HG03196 (cell line): Measurements from ENCODE around the gene RNF167.

Source experiments
- ATAC-seq: cut with Tn5 transposase; IDR thresholded peaks from one replicate; pipeline ENCODE4 v1.9.1; 2021; ENCODE audit not compliant: unreplicated experiment

RNF167 gene

DNA sequence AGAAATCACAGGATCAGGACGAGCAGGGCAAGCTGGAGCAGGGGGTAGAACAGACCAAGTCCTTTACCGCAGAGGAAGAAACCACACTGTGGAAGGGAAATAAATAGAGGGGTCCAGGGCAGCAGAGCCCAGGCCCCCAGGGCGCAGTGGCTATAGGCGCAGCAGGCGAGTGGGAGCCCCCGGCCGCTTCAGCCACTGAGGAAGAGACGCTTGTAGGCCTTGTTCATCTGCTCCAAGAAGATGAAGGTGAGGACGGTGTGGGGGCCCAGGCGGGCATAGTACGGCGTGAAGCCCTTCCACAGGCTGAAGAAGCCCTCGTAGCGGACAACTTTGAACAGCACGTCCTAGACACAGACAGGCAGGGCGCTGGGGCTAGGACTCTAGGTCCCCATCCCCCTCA is 2.5 kb upstream of the RNF167 start:
- ATAC-seq: no peak

GRCh38 chr17:4938069-4938491 is 2.0 kb upstream of the RNF167 start:
- no peak for ATAC-seq

- no peak for ATAC-seq
These were observed 1.2 kb upstream of the RNF167 start for GRCh38 chr17:4938688-4939545.

DNA sequence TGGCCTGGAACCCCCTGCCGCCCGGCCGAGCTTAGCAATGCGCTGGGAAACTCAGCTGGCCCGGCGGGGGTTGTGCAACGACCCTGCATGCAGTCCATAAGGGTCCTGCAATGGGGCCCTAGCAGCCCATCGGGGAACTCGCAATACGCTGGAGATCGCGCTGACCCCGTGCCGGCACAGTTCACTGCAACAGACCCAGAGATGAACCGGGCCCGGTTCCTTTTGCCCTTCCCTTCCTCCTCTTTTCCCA is 597 bp upstream of the RNF167 start:
- peak; percentile 6 for ATAC-seq

- no peak for ATAC-seq
These were observed 669 bp downstream of the RNF167 start for GRCh38 chr17:4940555-4941318.

- no peak for ATAC-seq
These were observed 1.2 kb downstream of the RNF167 start for GRCh38 chr17:4941319-4941610.

GRCh38 chr17:4942760-4943508 is 2.9 kb downstream of the RNF167 start:
- no peak for ATAC-seq

DNA sequence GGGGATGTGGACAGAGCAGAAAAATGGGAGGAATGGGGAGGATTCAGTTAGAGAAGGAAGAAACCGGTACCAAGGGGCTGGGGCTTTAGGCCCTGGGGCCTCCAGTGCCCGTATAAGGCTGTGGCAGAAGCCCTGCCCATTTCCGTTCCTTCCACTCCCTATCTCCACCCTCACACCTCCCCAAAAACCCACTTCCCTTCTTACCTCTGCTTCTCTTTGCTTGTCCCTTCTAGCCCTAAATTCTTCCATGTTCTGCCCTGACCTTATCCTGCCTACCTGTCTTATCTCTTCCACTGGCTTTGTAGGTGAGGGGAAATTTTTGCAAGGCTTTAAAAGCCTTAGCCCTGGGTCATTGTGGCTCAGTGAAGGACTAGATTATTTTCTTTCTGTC is 4.1 kb downstream of the RNF167 start:
- ATAC-seq: no peak

DNA sequence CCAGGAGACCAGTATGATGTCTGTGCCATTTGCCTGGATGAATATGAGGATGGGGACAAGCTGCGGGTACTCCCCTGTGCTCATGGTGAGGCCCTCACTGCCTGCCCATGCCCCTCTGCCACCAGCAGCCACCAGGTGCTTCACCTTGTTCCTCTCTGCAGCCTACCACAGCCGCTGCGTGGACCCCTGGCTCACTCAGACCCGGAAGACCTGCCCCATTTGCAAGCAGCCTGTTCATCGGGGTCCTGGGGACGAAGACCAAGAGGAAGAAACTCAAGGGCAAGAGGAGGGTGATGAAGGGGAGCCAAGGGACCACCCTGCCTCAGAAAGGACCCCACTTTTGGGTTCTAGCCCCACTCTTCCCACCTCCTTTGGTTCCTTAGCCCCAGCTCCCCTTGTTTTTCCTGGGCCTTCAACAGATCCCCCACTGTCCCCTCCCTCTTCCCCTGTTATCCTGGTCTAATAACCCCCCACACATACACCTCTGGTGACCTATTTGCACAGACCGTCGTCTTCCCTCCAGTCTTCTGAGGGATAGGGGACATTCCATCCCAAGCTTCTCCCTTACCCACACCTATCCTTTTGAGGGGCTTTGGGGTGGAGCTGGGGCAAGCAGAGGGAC is 4.6 kb downstream of the RNF167 start:
- ATAC-seq: no peak

GRCh38 chr17:4945176-4945943 is 5.3 kb downstream of the RNF167 start:
- ATAC-seq: peak; percentile 21

DNA sequence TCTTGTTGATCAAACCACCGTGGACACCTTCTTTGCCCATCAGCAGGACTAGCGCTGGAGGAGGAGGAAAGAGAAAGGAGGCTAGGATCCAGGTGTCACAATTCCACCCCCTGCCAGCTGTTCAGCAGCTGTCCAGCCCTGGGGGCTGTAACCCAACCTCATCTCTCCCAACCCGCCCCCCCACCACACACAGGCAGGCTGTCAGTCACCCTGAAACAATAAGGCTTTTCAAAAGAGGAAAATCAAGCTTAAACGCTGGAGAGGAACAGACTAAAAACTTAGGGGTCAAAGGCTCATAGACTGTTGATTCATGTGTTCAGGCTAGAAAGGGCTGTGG is 5.8 kb downstream of the RNF167 start:
- ATAC-seq: no peak

DNA sequence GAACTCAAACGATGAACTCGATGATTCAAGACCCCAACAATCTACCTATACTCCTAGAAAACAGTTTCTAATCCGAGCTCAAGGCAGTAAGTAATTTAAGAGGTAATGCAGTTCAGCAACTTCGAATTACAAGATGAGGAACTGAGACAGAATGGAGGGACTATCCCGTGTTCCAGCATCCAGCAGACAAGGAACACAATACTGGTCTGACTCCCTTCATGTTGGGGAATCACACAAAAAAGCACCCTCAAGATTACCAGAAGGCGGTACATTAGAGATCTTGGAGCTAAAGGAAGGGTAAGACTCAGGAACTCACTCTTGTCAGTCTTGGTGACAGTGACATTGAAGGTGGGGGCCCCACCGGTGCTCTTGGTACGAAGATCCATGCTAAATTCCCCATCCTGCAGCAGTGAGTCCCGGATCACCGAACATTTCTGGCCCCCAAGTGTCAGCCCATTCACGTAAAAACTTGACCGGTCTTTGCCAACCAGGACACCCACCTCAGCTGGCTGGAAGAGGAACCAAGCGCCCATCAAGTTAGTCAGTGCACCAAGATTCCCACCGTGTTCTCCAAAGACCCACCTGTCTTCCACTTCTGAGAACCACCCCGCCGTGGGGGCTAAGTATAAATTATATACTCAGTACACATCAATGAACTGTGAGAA is 6.4 kb downstream of the RNF167 start:
- ATAC-seq: no peak

DNA sequence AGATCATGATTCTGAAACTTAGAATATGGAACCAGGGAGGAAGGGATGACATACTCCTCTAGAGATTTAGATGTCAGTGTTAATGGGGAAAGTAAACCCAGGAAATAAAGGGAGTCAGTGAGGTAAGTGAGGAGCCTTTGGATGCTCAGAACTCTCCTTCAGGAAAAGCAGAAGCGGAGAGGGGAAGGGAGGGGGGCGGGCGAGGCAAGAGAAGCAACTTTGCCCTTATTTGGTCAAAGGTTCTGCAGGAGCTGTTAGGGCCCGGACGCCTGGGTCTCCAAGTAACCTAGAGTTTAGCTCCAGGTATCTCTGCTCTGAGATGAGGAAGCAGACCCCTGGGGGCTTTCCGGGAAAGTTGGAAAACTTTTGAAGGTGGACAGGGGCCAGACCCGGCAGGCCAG is 6.9 kb downstream of the RNF167 start:
- ATAC-seq: no peak

DNA sequence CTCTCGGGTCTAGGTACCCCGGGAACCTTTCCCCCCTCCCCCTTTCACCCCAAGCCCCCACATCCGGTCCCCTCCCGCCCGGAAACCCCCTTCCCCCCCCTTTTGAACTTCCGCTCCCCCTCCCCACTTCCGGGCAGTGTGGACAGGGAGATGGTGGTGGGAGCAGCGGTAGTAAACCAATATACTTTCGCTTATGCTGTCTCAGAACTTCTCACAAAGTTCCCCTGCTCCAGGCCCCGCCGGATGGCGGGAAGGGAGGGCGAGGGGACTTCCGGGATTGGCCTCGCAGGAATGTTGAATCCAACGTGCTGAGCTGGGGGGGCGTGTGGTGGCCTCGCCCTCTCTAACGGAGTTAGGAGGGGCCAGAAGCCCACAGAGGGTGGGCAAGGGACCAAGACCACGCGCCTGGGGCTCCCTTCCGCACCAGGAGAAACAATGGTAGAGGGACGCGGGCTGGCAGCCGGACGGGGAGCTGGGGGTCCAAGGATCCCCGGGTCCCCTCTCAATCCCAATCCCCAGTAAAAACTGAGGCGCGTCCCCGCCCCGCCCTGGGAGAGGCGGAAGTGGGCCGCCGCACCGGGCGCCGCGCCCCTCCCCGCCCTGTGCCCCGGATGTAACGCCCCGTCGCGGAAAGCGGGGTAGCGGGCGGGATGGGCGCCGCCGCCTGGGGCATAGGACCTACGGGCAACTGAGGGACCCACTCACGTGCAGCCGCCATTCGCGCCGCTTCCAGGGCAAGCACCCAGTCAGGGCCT is 7.5 kb downstream of the RNF167 start:
- ATAC-seq: peak; percentile 11

- ATAC-seq: peak; percentile 21
These were observed 8.3 kb downstream of the RNF167 start, which contains the start of gene PFN1 for GRCh38 chr17:4948166-4948930. PFN1 (minus strand) TSS chr17:4948530; CDS start chr17:4948394, 136 bp downstream.

DNA sequence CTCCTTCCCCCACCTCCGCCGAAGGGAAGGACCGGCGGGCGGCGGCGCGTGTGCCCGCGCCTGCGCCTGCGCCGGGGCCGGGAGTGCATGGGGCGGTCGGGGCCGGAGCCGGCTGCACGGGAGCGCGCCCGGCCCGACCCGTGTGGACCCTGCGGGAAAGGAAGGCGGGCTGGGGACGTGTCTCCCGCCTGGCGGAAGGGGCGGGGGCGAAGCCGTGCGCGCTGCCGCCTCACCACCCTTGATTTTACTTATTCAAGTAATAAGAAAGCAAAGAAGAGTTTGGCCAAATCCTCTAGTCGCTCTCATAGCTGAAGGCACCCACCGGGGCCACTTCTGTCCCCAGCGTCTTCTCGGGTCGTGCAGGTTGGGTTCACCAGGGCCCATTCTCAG is 8.9 kb downstream of the RNF167 start:
- ATAC-seq: peak; percentile 30

- ATAC-seq: peak; percentile 15
These were observed 9.4 kb downstream of the RNF167 start for GRCh38 chr17:4949321-4950074.

- ATAC-seq: no peak
These were observed 10.1 kb downstream of the RNF167 start for GRCh38 chr17:4950075-4950745.
